GM12878 (cell line): ENCODE results near the gene PRKAA1. TPM values are rescaled to one million over a fixed set of nuclear protein-coding genes. Genes with fewer than 3 reads are reported as not detected.

Experiments
- ATAC-seq: fragments of 200-7000 bp; cut with Tn5 transposase; 3 replicates; pipeline ENCODE4 v1.9.1; 2020; ENCODE audit warnings: mild to moderate bottlenecking, moderate library complexity
- BruUV-seq: library from RNA; stranded (reverse); fragments of 400-500 nt; replicated peaks from 2 replicates; lab custom pipeline; 2021; lab: Mats Ljungman, UMichigan
- CTCF ChIA-PET: fragments of 300-600 bp; sonication (Branson Sonifier 250); formaldehyde crosslinking; extraction: SDS; loops from one replicate; lab custom pipeline; 2021; ENCODE audit warnings: inconsistent platforms; lab: Yijun Ruan, JAX
- POLR2A ChIA-PET: fragments of 350-600 bp; formaldehyde crosslinking; extraction: SDS; loops from one replicate; lab custom pipeline; 2021; ENCODE audit warnings: inconsistent platforms; lab: Charles Lee
- RAD21 ChIA-PET: fragments of 300-600 bp; sonication (Branson Sonifier 250); formaldehyde crosslinking; loops from one replicate; lab custom pipeline; 2023; ENCODE audit warnings: antibody characterized with exemption; ENCODE audit not compliant: unreplicated experiment; lab: Charles Lee
- SMC1A ChIA-PET: fragments of 300-600 bp; sonication (Branson Sonifier 250); formaldehyde crosslinking; loops from one replicate; lab custom pipeline; 2023; ENCODE audit not compliant: unreplicated experiment, uncharacterized antibody; lab: Charles Lee
- DNase-seq: peaks from one replicate; pipeline ENCODE4 v3.0.0-alpha.2; 2011; ENCODE audit warnings: low read depth, low spot score
- FAIRE-seq: peaks from 3 replicates; lab custom pipeline; 2011; peaks lifted over from hg19 to GRCh38; lab: Jason Lieb, UNC
- H2AFZ ChIP-seq: 2 replicates; pipeline ENCODE4 v1.6.0; 2011; ENCODE audit warnings: low read depth, low read length, control low read depth; ENCODE audit not compliant: control insufficient read depth
- H3K27ac ChIP-seq: 2 replicates; pipeline ENCODE4 v1.5.1; 2011; ENCODE audit warnings: control low read depth; ENCODE audit not compliant: control insufficient read depth, insufficient read depth
- H3K27me3 ChIP-seq, 2 experiments: replicated peaks in 1 of 2; 2 replicates each; pipeline versions ENCODE4 v1.6.0 to v1.6.1; 2011; ENCODE audit warnings: low read length in 1 of 2; ENCODE audit not compliant: control insufficient read depth in 2 of 2, insufficient read depth in 2 of 2
- H3K36me3 ChIP-seq, 2 experiments: 2 replicates each; pipeline ENCODE4 v1.5.1; 2011; ENCODE audit warnings: low read length in 1 of 2; ENCODE audit not compliant: control insufficient read depth in 2 of 2, insufficient read depth in 2 of 2
- H3K4me1 ChIP-seq: 2 replicates; pipeline ENCODE4 v1.6.1; 2011; ENCODE audit warnings: mild to moderate bottlenecking, low read length, moderate library complexity, mixed read lengths; ENCODE audit not compliant: control insufficient read depth, insufficient read depth
- H3K4me2 ChIP-seq: 2 replicates; pipeline ENCODE4 v1.6.0; 2011; ENCODE audit warnings: control low read depth; ENCODE audit not compliant: control insufficient read depth, insufficient read depth
- H3K4me3 ChIP-seq: fragments of 200-600 bp; sonication (generic); 2 replicates; pipeline ENCODE4 v1.5.1; 2016
- H3K79me2 ChIP-seq: 2 replicates; pipeline ENCODE4 v1.6.0; 2011; ENCODE audit warnings: low read length; ENCODE audit not compliant: control insufficient read depth, insufficient read depth
- H3K9ac ChIP-seq: 2 replicates; pipeline ENCODE4 v1.8.0; 2011; ENCODE audit warnings: low read length, control low read depth, mixed read lengths; ENCODE audit not compliant: control insufficient read depth, insufficient read depth
- H3K9me3 ChIP-seq: replicated peaks from 3 replicates; pipeline ENCODE4 v1.5.1; 2011; ENCODE audit warnings: mild to moderate bottlenecking, low read length; ENCODE audit not compliant: control insufficient read depth, insufficient read depth
- H4K20me1 ChIP-seq: 2 replicates; pipeline ENCODE4 v1.6.0; 2011; ENCODE audit not compliant: control insufficient read depth, insufficient read depth
- ASH2L ChIP-seq: fragments of 300-600, 200-600 bp; sonication (generic); IDR thresholded peaks from 2 replicates; pipeline ENCODE4 v1.6.1; 2017; ENCODE audit warnings: low read depth, mild to moderate bottlenecking, borderline replicate concordance
- BHLHE40 ChIP-seq, 2 experiments: fragments of 450-650 bp in 1 of 2; IDR thresholded peaks; 2 replicates each; pipeline ENCODE4 v1.6.1; 2011 to 2017; ENCODE audit warnings: low read depth in 2 of 2, borderline replicate concordance in 1 of 2, improper control_type of control experiment in 1 of 2, low read length in 1 of 2, mild to moderate bottlenecking in 1 of 2
- NR2C1 ChIP-seq: fragments of 450-650 bp; IDR thresholded peaks from 2 replicates; pipeline ENCODE4 v1.6.1; 2017; ENCODE audit warnings: antibody characterized with exemption, mild to moderate bottlenecking, moderate library complexity
- RCOR1 ChIP-seq: conservative IDR thresholded peaks from 2 replicates; pipeline ENCODE4 v1.6.1; 2012; ENCODE audit warnings: low read depth, low read length, improper control_type of control experiment
- RELB ChIP-seq: fragments of 450-650 bp; IDR thresholded peaks from 2 replicates; pipeline ENCODE4 v1.6.1; 2017; ENCODE audit warnings: low read depth, mild to moderate bottlenecking, moderate library complexity
- SMARCA5 ChIP-seq: fragments of 450-650 bp; IDR thresholded peaks from 2 replicates; pipeline ENCODE4 v1.6.1; 2017; ENCODE audit warnings: mild to moderate bottlenecking
- SMC3 ChIP-seq: IDR thresholded peaks from 2 replicates; pipeline ENCODE4 v1.6.1; 2011; ENCODE audit warnings: low read length, improper control_type of control experiment, borderline replicate concordance
- STAT3 ChIP-seq: IDR thresholded peaks from 2 replicates; pipeline ENCODE4 v1.6.1; 2011; ENCODE audit warnings: low read depth, low read length, improper control_type of control experiment
- ZBTB40 ChIP-seq: fragments of 450-650 bp; IDR thresholded peaks from 2 replicates; pipeline ENCODE4 v1.6.1; 2016; ENCODE audit warnings: mild to moderate bottlenecking, moderate library complexity, borderline replicate concordance
- ZNF207 ChIP-seq: fragments of 450-650 bp; IDR thresholded peaks from 2 replicates; pipeline ENCODE4 v1.6.1; 2014; ENCODE audit warnings: antibody characterized with exemption, mild to moderate bottlenecking, borderline replicate concordance
- ZNF687 ChIP-seq: fragments of 450-650 bp; IDR thresholded peaks from 2 replicates; pipeline ENCODE4 v1.6.1; 2017; ENCODE audit warnings: mild to moderate bottlenecking, moderate library complexity
- WGBS: methylation state at CpG from one replicate; pipeline ENCODE4 v1.1.6; 2016; ENCODE audit warnings: low lambda C conversion rate; ENCODE audit not compliant: insufficient replicate concordance, insufficient coverage; ENCODE audit errors: missing lambda C conversion rate; 5-methylcytosine and 5-hydroxymethylcytosine counted together
- in situ Hi-C: fragments of 300-500 bp; cut with MboI; formaldehyde crosslinking; loops from 9 replicates; pipeline ENCODE4 v1.14.3; 2018; ENCODE audit warnings: mixed read lengths
- intact Hi-C: fragments of 100-400 bp; cut with micrococcal nuclease; formaldehyde crosslinking; loops from one replicate; pipeline ENCODE4 v1.14.2; 2022; ENCODE audit not compliant: unreplicated experiment
- polyA plus RNA-seq, 11 experiments: library from polyadenylated mRNA; depleted of rRNA in 4 of 11; unstranded in 6 of 11; stranded (reverse) in 5 of 11; fragments of >200 nt; fragmentation: Nextera tagmentation in 4 of 11; fragmentation: Illumina TruSeq in 1 of 11; extraction: Ambion mirVana in 4 of 11; extraction: Trizol in 1 of 11; gene quantifications; 1 replicate in 1 of 11; 2 replicates in 10 of 11; pipeline versions ENCODE4 v1.2.1 to v1.2.3, GENCODE V29; 2011 to 2016; ENCODE audit warnings: inconsistent platforms in 2 of 11, missing spikeins in 2 of 11, low read depth in 1 of 11
- total RNA-seq, 4 experiments: library from RNA; depleted of rRNA in 3 of 4; stranded (reverse); fragments of >200 nt in 3 of 4; fragmentation: Illumina TruSeq in 1 of 4; extraction: Trizol in 1 of 4; gene quantifications; 2 replicates each; pipeline versions ENCODE4 v1.2.1 to v1.2.3, GENCODE V29; 2013 to 2021

The PRKAA1 gene
- total and polyA plus RNA-seq, 10 of the 15 experiments (the other 5 are each of a cell fraction or from before 2014, with no cell fraction given) = 13.6 to 55.5 (median 29.6) TPM

GRCh38 chr5:40833712-40834229 lies 35.6 kb upstream of the PRKAA1 start:
- peaks cover 11 to 42% of the 10 kb centered on the region in 2 experiments for H3K36me3 ChIP-seq
- ChIA-PET SMC1A (interaction anchor here (0.7 to 2.1 kb wide), 7 partner anchors 25 to 148 kb away, joined by 3 to 7 read pairs (median 3); partner anchors contain the start of gene PRKAA1), POLR2A (interaction anchor here (1.1 kb wide), 1 partner anchor 10 kb away, joined by 4 read pairs; no protein-coding TSS in a partner anchor), CTCF (interaction anchor here (1.3 kb wide), 1 partner anchor 10 kb away, joined by 4 read pairs; no protein-coding TSS in a partner anchor), RAD21 (no interaction called here)
- H3K27me3 ChIP-seq = no peaks in the 10 kb centered on the region
- no peak for DNase-seq
- in situ Hi-C loops (loop anchor here (5.0 to 10.0 kb wide), 3 partner anchors 349 to 1759 kb away; partner anchors contain the start of genes RICTOR and RIMOC1), intact Hi-C loops (loop anchor here (10.0 kb wide), 1 partner anchor 349 kb away; no protein-coding TSS in a partner anchor)
- H3K4me2 ChIP-seq = peak overlapping the region; percentile 82
- FAIRE-seq = no peak
- no peaks in the 10 kb centered on the region for H3K9me3 ChIP-seq
- peak overlapping the region; percentile 97 for H3K27ac ChIP-seq
- ATAC-seq = no peak
- no peak overlapping the region for H2AFZ ChIP-seq
- no TSS peak for BruUV-seq
- no peaks in the 10 kb centered on the region; the same call in 1 of the 2 replicates for H4K20me1 ChIP-seq
- peaks cover 52% of the 10 kb centered on the region for H3K79me2 ChIP-seq
- peak overlapping the region; percentile 92 for H3K4me3 ChIP-seq
- peak overlapping the region; percentile 99 for H3K9ac ChIP-seq
- WGBS = under 1% methylated on average over 13 of the region's 13 CpGs
- peaks cover 11% of the 10 kb centered on the region for H3K4me1 ChIP-seq
- TF ChIP-seq BHLHE40 (IDR thresholded peaks at IDR 0.05; ENCODE audit: borderline replicate concordance in 1 of 2, low read depth in 2 of 2, low read length in 1 of 2) (no peak), ASH2L (no peak), ZBTB40 (no peak), STAT3 (no peak), RCOR1 (no peak), SMARCA5 (no peak), ZNF687 (no peak), ZNF207 (no peak), RELB (no peak), NR2C1 (no peak), SMC3 (no peak)
